Activated CD4-positive, alpha-beta T cell treated with anti-CD3 and anti-CD28 coated beads for 36 hours (primary cell): Measurements from ENCODE around the gene PLA2G1B. TPM values are rescaled to one million over a fixed set of nuclear protein-coding genes. Genes with fewer than 3 reads are reported as not detected.
A peak's percentile ranks its signal among the peaks of the same experiment; 100 is the strongest.

Source experiments
- ATAC-seq: fragments of 200-7000 bp; cut with Tn5 transposase; one replicate; pipeline ENCODE4 v1.10.0; 2021; ENCODE audit warnings: mild to moderate bottlenecking, moderate library complexity
- CTCF ChIA-PET: fragments of 350-600 bp; sonication (Branson Sonifier 250); formaldehyde crosslinking; loops from one replicate; lab custom pipeline; 2021; ENCODE audit warnings: antibody characterized with exemption; lab: Charles Lee
- POLR2A ChIA-PET: fragments of 350-600 bp; sonication (Branson Sonifier 250); formaldehyde crosslinking; loops from one replicate; lab custom pipeline; 2021; ENCODE audit warnings: antibody characterized with exemption, inconsistent platforms; lab: Charles Lee
- DNase-seq: peaks from one replicate; pipeline ENCODE4 v3.0.0-alpha.2; 2020
- H3K27ac Mint-ChIP-seq: one replicate; pipeline ENCODE4 v1.8.0; 2021; ENCODE audit warnings: mixed read lengths
- H3K27me3 Mint-ChIP-seq: one replicate; pipeline ENCODE4 v1.8.0; 2021; ENCODE audit warnings: mixed read lengths
- H3K36me3 Mint-ChIP-seq: one replicate; pipeline ENCODE4 v1.8.0; 2021; ENCODE audit warnings: low read depth, mixed read lengths
- H3K4me1 Mint-ChIP-seq: one replicate; pipeline ENCODE4 v1.8.0; 2021; ENCODE audit warnings: mixed read lengths
- H3K4me3 Mint-ChIP-seq: one replicate; pipeline ENCODE4 v1.8.0; 2021; ENCODE audit warnings: mild to moderate bottlenecking, moderate library complexity, mixed read lengths
- H3K9me3 Mint-ChIP-seq: one replicate; pipeline ENCODE4 v1.8.0; 2021; ENCODE audit warnings: low read depth, mixed read lengths
- intact Hi-C, 2 experiments: fragments of 100-400 bp; cut with DNase I in 1 of 2; cut with micrococcal nuclease in 1 of 2; formaldehyde crosslinking; loops; one replicate each; pipeline versions ENCODE4 v1.14.2 to v1.15.1; 2022 to 2024; cut with DNase I, micrococcal nuclease
- total RNA-seq, 2 experiments: library from RNA; stranded (reverse); gene quantifications; one replicate each; pipeline ENCODE4 v1.2.3, GENCODE V29; 2021

Gene PLA2G1B
- total RNA-seq, 2 experiments from 2014 or later, result 0.51 TPM; not detected in 1

- ChIA-PET POLR2A (interaction anchor here (0.6 to 5.3 kb wide), 58 partner anchors 8 to 672 kb away, joined by 3 to 281 read pairs (median 7); partner anchors contain the start of genes BICDL1, COQ5, COX6A1 and DYNLL1), CTCF (interaction anchor here (0.6 to 5.5 kb wide), 11 partner anchors 11 to 193 kb away, joined by 3 to 72 read pairs (median 5); partner anchors contain the start of genes PXN, RPLP0 and SIRT4)
- no peaks in the 10 kb centered on the region for H3K36me3 Mint-ChIP-seq
- H3K27ac Mint-ChIP-seq, result peak overlapping the region; percentile 38
- ATAC-seq (no peak), DNase-seq (peak; percentile 46)
- no peaks in the 10 kb centered on the region for H3K9me3 Mint-ChIP-seq
- H3K4me3 Mint-ChIP-seq, result no peak overlapping the region
- no peaks in the 10 kb centered on the region for H3K27me3 Mint-ChIP-seq
- H3K4me1 Mint-ChIP-seq, result peaks cover 7% of the 10 kb centered on the region
- intact Hi-C loops, result loop anchor here (1.0 to 5.0 kb wide), 6 partner anchors 62 to 278 kb away; partner anchors contain the start of genes RAB35 (in 1 of the 2), RNF10 (in 1 of the 2), RPLP0 (in 1 of the 2) and SRSF9 (in 1 of the 2)
Measured at GRCh38 chr12:120290609-120291305, 36.8 kb downstream of the PLA2G1B start.

DNA sequence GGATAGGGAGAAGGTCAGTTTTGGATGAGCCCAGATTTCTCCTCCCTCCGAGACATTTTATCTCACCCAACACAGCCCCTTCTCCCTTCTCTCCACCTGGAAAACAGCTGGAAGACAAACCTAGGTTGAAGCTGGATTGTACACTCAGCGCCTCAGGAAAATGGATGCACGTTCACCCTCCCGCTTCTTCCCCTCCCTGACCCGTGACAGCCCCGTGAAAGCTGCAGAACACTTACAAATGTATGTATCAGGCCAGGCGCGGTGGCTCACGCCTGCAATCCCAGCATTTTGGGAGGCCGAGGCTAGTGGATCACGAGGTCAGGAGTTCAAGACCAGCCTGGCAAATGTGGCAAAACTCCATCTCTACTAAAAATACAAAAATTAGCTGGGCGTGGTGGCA, 40.1 kb downstream of the PLA2G1B start:
- POLR2A ChIA-PET, result interaction anchor here (1.2 kb wide), 1 partner anchor 59 kb away, joined by 7 read pairs; no protein-coding TSS in a partner anchor

GRCh38 chr12:120286768-120287490, 40.6 kb downstream of the PLA2G1B start:
- Mint-ChIP-seq H3K4me1 (peaks cover 7% of the 10 kb centered on the region), H3K27me3 (no peaks in the 10 kb centered on the region), H3K36me3 (no peaks in the 10 kb centered on the region), H3K9me3 (no peaks in the 10 kb centered on the region), H3K4me3 (no peak overlapping the region), H3K27ac (no peak overlapping the region)
- DNase-seq (no peak), ATAC-seq (no peak)
- CTCF ChIA-PET, result interaction anchor here (0.6 to 2.8 kb wide), 5 partner anchors 15 to 119 kb away, joined by 3 to 26 read pairs (median 3); partner anchors contain the start of gene SIRT4
- POLR2A ChIA-PET, result interaction anchor here (1.2 kb wide), 1 partner anchor 59 kb away, joined by 7 read pairs; no protein-coding TSS in a partner anchor
- intact Hi-C loops, result no loop called here

More for the DNA sequence above, 40.1 kb downstream of the PLA2G1B start:
- Mint-ChIP-seq H3K27me3 (no peaks in the 10 kb centered on the region), H3K9me3 (no peaks in the 10 kb centered on the region), H3K4me1 (peaks cover 7% of the 10 kb centered on the region), H3K27ac (no peak overlapping the region), H3K4me3 (no peak overlapping the region), H3K36me3 (no peaks in the 10 kb centered on the region)
- intact Hi-C loops, result no loop called here
- ATAC-seq, result no peak
- CTCF ChIA-PET, result interaction anchor here (0.8 to 2.8 kb wide), 4 partner anchors 15 to 120 kb away, joined by 3 to 26 read pairs (median 6); partner anchors contain the start of gene SIRT4
- no peak for DNase-seq

DNA sequence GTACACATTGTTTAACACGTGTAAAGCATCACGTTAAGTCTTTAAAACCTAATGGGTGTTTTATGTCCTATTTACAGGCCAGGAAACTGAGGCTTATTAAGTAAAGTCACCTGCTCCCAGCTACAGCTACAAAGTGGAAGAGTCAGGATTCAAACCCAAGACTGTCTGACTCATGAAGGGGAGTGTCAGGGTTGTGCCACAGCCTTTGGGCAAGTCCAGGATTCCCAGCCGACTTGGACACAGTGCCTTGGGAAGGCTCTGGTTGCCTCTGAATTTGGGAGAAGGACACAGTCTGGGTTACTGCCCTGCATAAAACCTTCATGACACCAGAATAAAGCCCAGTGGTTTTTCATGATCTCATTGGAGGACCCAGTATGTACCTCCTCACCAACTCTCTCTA, 43.2 kb downstream of the PLA2G1B start:
- intact Hi-C loops, result no loop called here
- DNase-seq, result no peak
- Mint-ChIP-seq H3K36me3 (no peaks in the 10 kb centered on the region), H3K27me3 (no peaks in the 10 kb centered on the region), H3K4me3 (no peak overlapping the region), H3K9me3 (no peaks in the 10 kb centered on the region), H3K4me1 (no peaks in the 10 kb centered on the region), H3K27ac (no peak overlapping the region)
- POLR2A ChIA-PET, result no interaction called here
- CTCF ChIA-PET, result interaction anchor here (1.2 to 1.6 kb wide), 4 partner anchors 17 to 83 kb away, joined by 3 to 7 read pairs (median 3); partner anchors contain the start of gene RPLP0
- no peak for ATAC-seq

GRCh38 chr12:120283318-120283717, 44.3 kb downstream of the PLA2G1B start:
- ATAC-seq (no peak), DNase-seq (no peak)
- Mint-ChIP-seq H3K4me3 (no peak overlapping the region), H3K27me3 (no peaks in the 10 kb centered on the region), H3K36me3 (no peaks in the 10 kb centered on the region), H3K9me3 (no peaks in the 10 kb centered on the region), H3K27ac (peak overlapping the region; percentile 39), H3K4me1 (no peaks in the 10 kb centered on the region)
- intact Hi-C loops, result no loop called here
- CTCF ChIA-PET, result interaction anchor here (0.5 to 1.6 kb wide), 3 partner anchors 52 to 1557 kb away, joined by 3 to 5 read pairs (median 3); no protein-coding TSS in a partner anchor
- POLR2A ChIA-PET, result interaction anchor here (1.4 to 1.6 kb wide), 2 partner anchors 8 to 82 kb away, joined by 7 to 12 read pairs; partner anchors contain the start of genes RNU4-2 and RPLP0

GRCh38 chr12:120278137-120279069, 49.2 kb downstream of the PLA2G1B start:
- Mint-ChIP-seq H3K9me3 (no peaks in the 10 kb centered on the region), H3K27ac (no peak overlapping the region), H3K4me3 (no peak overlapping the region), H3K4me1 (no peaks in the 10 kb centered on the region), H3K27me3 (no peaks in the 10 kb centered on the region), H3K36me3 (no peaks in the 10 kb centered on the region)
- intact Hi-C loops, result no loop called here
- DNase-seq (no peak), ATAC-seq (no peak)
- POLR2A ChIA-PET, result no interaction called here
- CTCF ChIA-PET, result interaction anchor here (1.4 kb wide), 1 partner anchor 50 kb away, joined by 7 read pairs; no protein-coding TSS in a partner anchor

DNA sequence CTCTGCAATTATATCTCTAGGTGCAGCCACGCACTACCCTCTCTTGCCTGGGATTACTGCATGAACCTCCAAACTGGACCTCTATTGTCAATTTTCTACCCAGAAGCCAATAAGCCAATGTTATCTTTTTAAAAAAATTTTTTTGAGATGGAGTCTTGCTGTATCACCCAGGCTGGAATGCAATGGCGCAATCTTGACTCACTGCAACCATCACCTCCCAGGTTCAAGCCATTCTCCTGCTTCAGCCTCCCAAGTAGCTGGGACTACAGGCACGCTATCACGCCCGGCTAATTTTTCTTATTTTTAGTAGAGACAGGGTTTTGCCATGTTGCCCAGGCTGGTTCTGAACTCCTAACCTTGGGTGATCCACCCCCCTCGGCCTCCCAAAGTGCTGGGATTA, 50.8 kb downstream of the PLA2G1B start:
- intact Hi-C loops, result no loop called here
- no peaks in the 10 kb centered on the region for H3K27me3 Mint-ChIP-seq
- H3K4me3 Mint-ChIP-seq, result no peak overlapping the region
- ChIA-PET POLR2A (no interaction called here), CTCF (interaction anchor here (0.8 kb wide), 1 partner anchor 161 kb away, joined by 4 read pairs; no protein-coding TSS in a partner anchor)
- no peak overlapping the region for H3K27ac Mint-ChIP-seq
- DNase-seq, result no peak
- H3K36me3 Mint-ChIP-seq, result no peaks in the 10 kb centered on the region
- H3K4me1 Mint-ChIP-seq, result no peaks in the 10 kb centered on the region
- no peak for ATAC-seq
- H3K9me3 Mint-ChIP-seq, result no peaks in the 10 kb centered on the region

Other genes starting within 250 kb of the PLA2G1B start
- 10 to 100 TPM; 58.4 to 63.2 TPM for gene RAB35, start 211.0 kb downstream of the PLA2G1B start, total RNA-seq
- gene GCN1, start 133.1 kb downstream of the PLA2G1B start, total RNA-seq, result 100 to 1,000 TPM; 125 to 139 TPM
- gene RPLP0, start 126.7 kb downstream of the PLA2G1B start, total RNA-seq, result 1,000 to 10,000 TPM; 3,424 to 4,221 TPM
- 100 to 1,000 TPM in 1 of 2 experiments, 10 to 100 TPM in 1; 74.5 to 104 TPM for gene PXN, start 62.0 kb downstream of the PLA2G1B start, total RNA-seq
- 1,000 to 10,000 TPM in 1 of 2 experiments, 100 to 1,000 TPM in 1; 385 to 1,689 TPM for gene RNU4-2, start 35.9 kb downstream of the PLA2G1B start, total RNA-seq
- 1,000 to 10,000 TPM in 1 of 2 experiments, 100 to 1,000 TPM in 1; 323 to 1,150 TPM for gene RNU4-1, start 34.5 kb downstream of the PLA2G1B start, total RNA-seq
- gene SIRT4, start 25.5 kb downstream of the PLA2G1B start, total RNA-seq, result 1 to 10 TPM; 2.2 to 4.0 TPM
- gene MSI1, start 41.4 kb upstream of the PLA2G1B start, total RNA-seq, result 1 to 10 TPM in 1 of 2 experiments, under 1 TPM in 1; 0.96 to 1.3 TPM
- 100 to 1,000 TPM; 424 to 495 TPM for gene COX6A1, start 110.3 kb upstream of the PLA2G1B start, total RNA-seq
- 10 to 100 TPM; 20.9 to 36.0 TPM for gene TRIAP1, start 118.6 kb upstream of the PLA2G1B start, total RNA-seq
- 10 to 100 TPM; 26.3 to 36.3 TPM for gene GATC, start 118.7 kb upstream of the PLA2G1B start, total RNA-seq
- 100 to 1,000 TPM; 140 to 209 TPM for gene SRSF9, start 142.0 kb upstream of the PLA2G1B start, total RNA-seq
- 100 to 1,000 TPM; 166 to 169 TPM for gene DYNLL1, start 168.3 kb upstream of the PLA2G1B start, total RNA-seq
- gene COQ5, start 201.4 kb upstream of the PLA2G1B start, total RNA-seq, result 10 to 100 TPM; 31.3 to 32.6 TPM
- 100 to 1,000 TPM; 177 to 184 TPM for gene RNF10, start 206.6 kb upstream of the PLA2G1B start, total RNA-seq